Gastroesophageal sphincter (tissue), 4 donors: Measurements from ENCODE around the gene PCA3. TPM values are rescaled to one million over a fixed set of nuclear protein-coding genes. Genes with fewer than 3 reads are reported as not detected.

Experiments
- ATAC-seq: fragments of 150-250 bp; one replicate; pipeline ENCODE4 v1.9.1; 2016; ENCODE audit warnings: mild to moderate bottlenecking, moderate library complexity
- H3K27ac ChIP-seq, 4 donors: fragments of 200-600 bp; sonication (generic) in 3 of 4; 1 replicate in 3 of 4; 2 replicates in 1 of 4; pipeline ENCODE4 v1.5.1; 2016 to 2019
- H3K27me3 ChIP-seq: fragments of 200-600 bp; sonication (generic); one replicate; pipeline ENCODE4 v1.5.1; 2019
- H3K36me3 ChIP-seq, 2 donors: fragments of 200-600 bp; sonication (generic); one replicate each; pipeline ENCODE4 v1.5.1; 2019; ENCODE audit warnings: control low read depth in 1 of 2
- H3K4me1 ChIP-seq, 3 donors: fragments of 200-600 bp; sonication (generic); 1 replicate in 2 of 3; 2 replicates in 1 of 3; pipeline ENCODE4 v1.5.1; 2016 to 2019; ENCODE audit warnings: control low read depth in 2 of 3
- H3K4me3 ChIP-seq, 2 donors: fragments of 200-600 bp; sonication (generic); one replicate each; pipeline ENCODE4 v1.5.1; 2019; ENCODE audit warnings: mild to moderate bottlenecking in 1 of 2, moderate library complexity in 1 of 2
- H3K9me3 ChIP-seq, 3 donors: fragments of 200-600 bp; sonication (generic); one replicate each; pipeline ENCODE4 v1.5.1; 2017 to 2019; ENCODE audit warnings: control low read depth in 2 of 3
- EP300 ChIP-seq: sonication (generic); formaldehyde crosslinking; IDR thresholded peaks from one replicate; pipeline ENCODE4 v1.6.1; 2017; ENCODE audit warnings: antibody characterized with exemption, mild to moderate bottlenecking
- POLR2A ChIP-seq, 2 donors: fragments of 450-650 bp; IDR thresholded peaks; one replicate each; pipeline ENCODE4 v1.6.1; 2017; ENCODE audit warnings: antibody characterized with exemption in 2 of 2, mild to moderate bottlenecking in 2 of 2, moderate library complexity in 1 of 2
- POLR2AphosphoS5 ChIP-seq: sonication (generic); formaldehyde crosslinking; IDR thresholded peaks from one replicate; pipeline ENCODE4 v1.6.1; 2017; ENCODE audit warnings: antibody characterized with exemption
- WGBS, 2 donors: methylation state at CpG; one replicate each; pipeline ENCODE4 v1.1.5; 2018; ENCODE audit warnings: low coverage in 1 of 2; 5-methylcytosine and 5-hydroxymethylcytosine counted together
- total RNA-seq, 4 donors: library from RNA; depleted of rRNA; stranded (reverse); fragments of >200 nt; gene quantifications; one replicate each; pipeline ENCODE4 v1.1.0, GENCODE V29; 2016
- TF ChIP-seq, protein P1 (sequence below), 4 experiments: fragments of 200-600 bp in 2 of 4; fragments of 450-650 bp in 2 of 4; sonication (generic) in 1 of 4; IDR thresholded peaks; one replicate each; pipeline ENCODE4 v1.5.1; 2017 to 2019; ENCODE audit warnings: antibody characterized with exemption in 4 of 4, mild to moderate bottlenecking in 2 of 4, moderate library complexity in 2 of 4

The PCA3 gene
- total RNA-seq, 4 donors from 2014 or later: 0.16 to 0.40 (median 0.27) TPM; not detected in 1

DNA sequence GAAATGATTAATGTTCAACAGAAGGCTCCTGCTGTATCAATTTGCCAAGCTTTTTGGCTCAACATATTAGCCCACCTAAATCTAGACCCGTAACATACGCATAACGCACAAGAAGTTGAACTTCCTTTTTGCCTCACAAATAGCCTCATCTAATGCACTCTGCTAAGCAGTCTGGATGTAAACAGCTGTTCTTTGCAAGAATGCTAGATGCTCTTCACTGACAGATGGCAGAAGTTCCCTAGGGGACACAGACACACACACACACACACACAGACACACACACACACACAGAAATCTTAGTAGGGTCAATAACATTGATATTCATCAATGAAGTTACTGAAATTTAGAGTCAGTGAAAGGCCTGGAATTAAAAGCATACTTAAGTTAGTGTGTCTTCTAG is 13.2 kb upstream of the PCA3 start:
- WGBS, 2 donors: 69 to 72% methylated on average over 2 to 3 of the region's 3 CpGs
- Histone ChIP-seq H3K4me1 (peaks cover 0 to 16% (median 0%) of the 10 kb centered on the region in 3 donors), H3K36me3 (peaks cover 0 to 31% of the 10 kb centered on the region in 2 donors), H3K9me3 (no peaks in the 10 kb centered on the region), H3K27me3 (no peaks in the 10 kb centered on the region), H3K27ac (no peak overlapping the region), H3K4me3 (no peak overlapping the region)
- TF ChIP-seq, protein P1, sequence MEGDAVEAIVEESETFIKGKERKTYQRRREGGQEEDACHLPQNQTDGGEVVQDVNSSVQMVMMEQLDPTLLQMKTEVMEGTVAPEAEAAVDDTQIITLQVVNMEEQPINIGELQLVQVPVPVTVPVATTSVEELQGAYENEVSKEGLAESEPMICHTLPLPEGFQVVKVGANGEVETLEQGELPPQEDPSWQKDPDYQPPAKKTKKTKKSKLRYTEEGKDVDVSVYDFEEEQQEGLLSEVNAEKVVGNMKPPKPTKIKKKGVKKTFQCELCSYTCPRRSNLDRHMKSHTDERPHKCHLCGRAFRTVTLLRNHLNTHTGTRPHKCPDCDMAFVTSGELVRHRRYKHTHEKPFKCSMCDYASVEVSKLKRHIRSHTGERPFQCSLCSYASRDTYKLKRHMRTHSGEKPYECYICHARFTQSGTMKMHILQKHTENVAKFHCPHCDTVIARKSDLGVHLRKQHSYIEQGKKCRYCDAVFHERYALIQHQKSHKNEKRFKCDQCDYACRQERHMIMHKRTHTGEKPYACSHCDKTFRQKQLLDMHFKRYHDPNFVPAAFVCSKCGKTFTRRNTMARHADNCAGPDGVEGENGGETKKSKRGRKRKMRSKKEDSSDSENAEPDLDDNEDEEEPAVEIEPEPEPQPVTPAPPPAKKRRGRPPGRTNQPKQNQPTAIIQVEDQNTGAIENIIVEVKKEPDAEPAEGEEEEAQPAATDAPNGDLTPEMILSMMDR (IDR thresholded peaks at IDR 0.05): no peak
- no peak for TF ChIP-seq POLR2AphosphoS5
- no peak for TF ChIP-seq POLR2A (IDR thresholded peaks at IDR 0.05)
- TF ChIP-seq EP300: no peak
- ATAC-seq: no peak

DNA sequence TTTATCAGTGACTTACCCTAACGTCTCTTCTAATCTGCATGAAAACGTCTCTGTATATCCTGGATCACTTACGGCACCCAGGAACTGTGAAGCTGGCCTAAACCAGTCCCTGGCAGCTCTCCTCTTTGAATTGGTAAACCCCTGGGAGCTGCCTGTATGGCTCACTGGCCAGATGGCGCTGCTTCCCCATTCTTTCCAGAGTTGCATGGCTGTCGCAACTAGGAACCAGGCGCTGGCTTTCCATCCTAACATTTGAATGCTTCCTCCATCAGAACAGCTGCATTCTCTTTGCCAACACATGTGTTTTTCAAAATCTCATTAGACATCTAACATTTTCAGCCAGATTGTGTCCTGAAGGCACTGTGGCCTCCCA is 8.0 kb upstream of the PCA3 start:
- Histone ChIP-seq H3K27me3 (no peaks in the 10 kb centered on the region), H3K27ac (no peak overlapping the region), H3K9me3 (no peaks in the 10 kb centered on the region), H3K36me3 (peaks cover 0 to 42% of the 10 kb centered on the region in 2 donors), H3K4me1 (peaks cover 0 to 40% (median 0%) of the 10 kb centered on the region in 3 donors), H3K4me3 (no peak overlapping the region)
- WGBS, 2 donors: 44 to 46% methylated on average over 4 to 6 of the region's 6 CpGs
- peak; percentile 35 for ATAC-seq
- TF ChIP-seq EP300: no peak
- TF ChIP-seq, protein P1 (IDR thresholded peaks at IDR 0.05): peak in 1 of 4 experiments; percentile 25
- no peak for TF ChIP-seq POLR2AphosphoS5

DNA sequence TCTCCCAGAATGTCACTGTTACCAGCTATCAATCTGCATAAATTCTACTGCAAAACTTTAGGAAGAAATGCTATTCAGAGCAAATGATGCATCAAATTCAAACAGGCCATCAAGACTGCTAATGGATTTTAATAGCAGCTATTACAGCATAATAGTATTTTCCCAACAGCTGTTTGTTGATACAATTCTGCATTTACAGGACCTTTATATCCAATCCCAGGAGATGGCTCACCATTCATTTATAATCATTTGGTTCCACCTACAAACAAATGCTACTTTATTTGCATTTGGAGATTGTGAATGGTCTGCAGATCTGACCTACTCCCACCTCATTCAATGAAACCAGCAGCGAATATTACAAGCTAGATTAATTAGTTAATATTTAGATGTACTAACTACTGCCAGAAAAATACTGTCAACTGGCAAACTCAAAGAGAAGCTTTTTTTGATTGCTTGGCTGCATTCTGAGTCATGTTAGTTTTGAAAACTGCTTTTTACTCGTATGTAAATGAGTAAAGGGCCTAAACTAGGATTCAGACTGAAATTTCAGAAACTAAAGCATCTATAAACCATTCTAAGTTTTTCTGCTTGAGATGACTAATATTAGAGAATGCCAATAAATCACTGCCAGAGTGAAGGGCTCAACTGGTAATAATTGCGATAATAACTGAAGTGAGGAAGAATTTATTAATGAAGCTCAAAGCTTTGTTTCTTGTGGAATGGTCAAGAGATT is 7.1 kb upstream of the PCA3 start:
- no peaks in the 10 kb centered on the region for H3K9me3 ChIP-seq
- peaks cover 0 to 42% of the 10 kb centered on the region in 2 donors for H3K36me3 ChIP-seq
- no peaks in the 10 kb centered on the region for H3K27me3 ChIP-seq
- no peak overlapping the region for H3K4me3 ChIP-seq
- TF ChIP-seq EP300 (no peak), POLR2A (IDR thresholded peaks at IDR 0.05) (no peak), POLR2AphosphoS5 (no peak)
- TF ChIP-seq, protein P1 (IDR thresholded peaks at IDR 0.05): no peak
- H3K4me1 ChIP-seq: peaks cover 0 to 38% (median 0%) of the 10 kb centered on the region in 3 donors
- no peak overlapping the region for H3K27ac ChIP-seq
- no peak for ATAC-seq
- 55 to 64% methylated on average over 3 of the region's 3 CpGs for WGBS, 2 donors

DNA sequence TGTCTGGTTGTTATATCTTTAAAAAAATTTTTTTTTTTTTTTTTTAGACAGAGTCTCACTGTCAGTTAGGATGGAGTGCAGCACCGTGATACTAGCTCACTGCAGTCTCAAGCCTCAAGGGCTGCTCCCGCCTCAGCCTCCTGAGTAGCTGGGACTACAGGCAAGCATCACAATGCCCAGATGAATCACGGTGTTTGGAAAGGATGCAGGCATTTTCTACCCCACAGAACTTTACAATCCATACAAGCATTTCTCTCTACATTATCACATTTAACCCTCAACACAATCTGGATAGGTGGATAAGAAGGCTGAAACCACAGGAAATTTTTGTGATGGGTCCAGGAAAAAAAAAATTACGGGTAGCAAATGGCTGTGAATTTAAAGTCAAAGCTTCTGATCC is 5.8 kb upstream of the PCA3 start:
- H3K4me3 ChIP-seq: no peak overlapping the region
- H3K9me3 ChIP-seq: no peaks in the 10 kb centered on the region
- H3K27ac ChIP-seq: no peak overlapping the region
- TF ChIP-seq EP300 (no peak), POLR2AphosphoS5 (no peak), POLR2A (IDR thresholded peaks at IDR 0.05) (no peak)
- TF ChIP-seq, protein P1 (IDR thresholded peaks at IDR 0.05): no peak
- H3K36me3 ChIP-seq: peaks cover 0 to 41% of the 10 kb centered on the region in 2 donors
- H3K27me3 ChIP-seq: no peaks in the 10 kb centered on the region
- 40 to 50% methylated on average over 1 to 3 of the region's 4 CpGs for WGBS, 2 donors
- H3K4me1 ChIP-seq: peaks cover 0 to 52% (median 0%) of the 10 kb centered on the region in 3 donors
- no peak for ATAC-seq

DNA sequence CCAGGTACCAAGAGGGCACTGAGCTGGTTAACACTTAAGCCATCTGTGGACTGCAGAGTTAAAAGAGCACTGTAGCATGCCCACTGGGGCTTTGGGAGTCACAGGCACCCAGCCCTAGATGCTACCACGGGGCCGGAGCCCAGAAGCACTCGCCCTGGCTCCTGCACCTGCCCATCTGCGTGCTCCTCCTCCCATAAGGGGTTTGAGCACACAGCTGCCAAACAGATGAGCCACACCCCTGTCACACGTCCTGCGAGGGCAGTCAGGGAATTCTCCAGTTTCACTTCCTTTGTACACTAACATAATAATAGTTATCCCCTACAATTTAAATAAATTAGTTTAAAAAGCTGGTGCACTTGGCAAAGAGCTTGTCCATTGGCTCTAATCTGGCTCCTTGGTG is 4.5 kb upstream of the PCA3 start:
- H3K4me1 ChIP-seq: peaks cover 0 to 53% (median 0%) of the 10 kb centered on the region in 3 donors
- H3K27ac ChIP-seq: no peak overlapping the region
- no peak for TF ChIP-seq POLR2AphosphoS5
- no peak for TF ChIP-seq EP300
- TF ChIP-seq, protein P1 (IDR thresholded peaks at IDR 0.05): no peak
- TF ChIP-seq POLR2A (IDR thresholded peaks at IDR 0.05): no peak
- H3K4me3 ChIP-seq: no peak overlapping the region
- H3K36me3 ChIP-seq: peaks cover 0 to 44% of the 10 kb centered on the region in 2 donors
- H3K9me3 ChIP-seq: no peaks in the 10 kb centered on the region
- no peaks in the 10 kb centered on the region for H3K27me3 ChIP-seq
- WGBS, 2 donors: 62% methylated on average over 5 of the region's 6 CpGs; no CpG with 5 or more reads in 1 of the 2 donors
- no peak for ATAC-seq
